ENCODE data around the gene TMEM81. TPM values are rescaled to one million over a fixed set of nuclear protein-coding genes. Genes with fewer than 3 reads are reported as not detected.

The TMEM81 gene
- total RNA-seq, 1 donor from 2014 or later: 5.4 TPM

DNA sequence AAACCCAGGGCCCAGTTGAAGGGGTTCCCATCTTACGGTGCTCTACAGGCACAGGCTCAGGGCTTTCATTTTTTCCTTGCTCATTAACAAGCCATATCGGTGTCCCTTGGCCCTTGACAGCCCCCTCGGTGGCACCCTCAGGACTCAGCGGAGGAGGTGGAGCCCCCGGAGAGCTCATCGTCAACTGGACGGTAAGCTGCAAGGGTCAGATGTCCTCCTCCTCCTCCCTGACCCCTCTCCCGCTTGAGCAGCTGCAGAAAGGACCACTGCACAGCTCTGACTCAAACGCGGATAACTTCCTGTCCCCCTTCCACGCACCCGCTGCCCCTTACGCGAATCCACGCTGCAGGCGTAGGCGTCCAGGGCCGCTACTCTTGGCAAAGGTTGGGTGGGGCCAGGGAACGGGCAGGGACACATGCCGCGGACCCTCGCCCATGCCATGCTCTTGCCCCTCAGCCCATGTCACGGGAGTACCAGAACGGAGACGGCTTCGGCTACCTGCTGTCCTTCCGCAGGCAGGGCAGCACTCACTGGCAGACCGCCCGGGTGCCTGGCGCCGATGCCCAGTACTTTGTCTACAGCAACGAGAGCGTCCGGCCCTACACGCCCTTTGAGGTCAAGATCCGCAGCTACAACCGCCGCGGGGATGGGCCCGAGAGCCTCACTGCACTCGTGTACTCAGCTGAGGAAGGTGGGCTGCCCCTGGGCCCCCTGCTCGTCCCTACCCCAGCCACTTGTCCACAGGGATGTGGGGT lies 14.7 kb downstream of the TMEM81 start:
- Mint-ChIP-seq H3K27me3 (ENCODE audit: low read depth) (no peaks in the 10 kb centered on the region), H3K4me3 (no peak overlapping the region), H3K27ac (ENCODE audit: unreplicated experiment) (no peak overlapping the region), H3K4me1 (peaks cover 4% of the 10 kb centered on the region), H3K36me3 (ENCODE audit: low read depth) (no peaks in the 10 kb centered on the region), H3K9me3 (no peaks in the 10 kb centered on the region)
- TF ChIP-seq, protein P1, sequence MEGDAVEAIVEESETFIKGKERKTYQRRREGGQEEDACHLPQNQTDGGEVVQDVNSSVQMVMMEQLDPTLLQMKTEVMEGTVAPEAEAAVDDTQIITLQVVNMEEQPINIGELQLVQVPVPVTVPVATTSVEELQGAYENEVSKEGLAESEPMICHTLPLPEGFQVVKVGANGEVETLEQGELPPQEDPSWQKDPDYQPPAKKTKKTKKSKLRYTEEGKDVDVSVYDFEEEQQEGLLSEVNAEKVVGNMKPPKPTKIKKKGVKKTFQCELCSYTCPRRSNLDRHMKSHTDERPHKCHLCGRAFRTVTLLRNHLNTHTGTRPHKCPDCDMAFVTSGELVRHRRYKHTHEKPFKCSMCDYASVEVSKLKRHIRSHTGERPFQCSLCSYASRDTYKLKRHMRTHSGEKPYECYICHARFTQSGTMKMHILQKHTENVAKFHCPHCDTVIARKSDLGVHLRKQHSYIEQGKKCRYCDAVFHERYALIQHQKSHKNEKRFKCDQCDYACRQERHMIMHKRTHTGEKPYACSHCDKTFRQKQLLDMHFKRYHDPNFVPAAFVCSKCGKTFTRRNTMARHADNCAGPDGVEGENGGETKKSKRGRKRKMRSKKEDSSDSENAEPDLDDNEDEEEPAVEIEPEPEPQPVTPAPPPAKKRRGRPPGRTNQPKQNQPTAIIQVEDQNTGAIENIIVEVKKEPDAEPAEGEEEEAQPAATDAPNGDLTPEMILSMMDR (conservative IDR thresholded peaks at IDR 0.05): no peak
- DNase-seq (ENCODE audit: low read depth, low spot score): no peak

GRCh38 chr1:205068457-205069040 lies 15.7 kb downstream of the TMEM81 start:
- no peaks in the 10 kb centered on the region for H3K36me3 Mint-ChIP-seq (ENCODE audit: low read depth)
- no peak overlapping the region for H3K4me3 Mint-ChIP-seq
- no peak for DNase-seq (ENCODE audit: low read depth, low spot score)
- peaks cover 8% of the 10 kb centered on the region for H3K4me1 Mint-ChIP-seq
- H3K27me3 Mint-ChIP-seq (ENCODE audit: low read depth): no peaks in the 10 kb centered on the region
- H3K9me3 Mint-ChIP-seq: no peaks in the 10 kb centered on the region
- H3K27ac Mint-ChIP-seq (ENCODE audit: unreplicated experiment): no peak overlapping the region
- TF ChIP-seq, protein P1 (conservative IDR thresholded peaks at IDR 0.05): no peak

DNA sequence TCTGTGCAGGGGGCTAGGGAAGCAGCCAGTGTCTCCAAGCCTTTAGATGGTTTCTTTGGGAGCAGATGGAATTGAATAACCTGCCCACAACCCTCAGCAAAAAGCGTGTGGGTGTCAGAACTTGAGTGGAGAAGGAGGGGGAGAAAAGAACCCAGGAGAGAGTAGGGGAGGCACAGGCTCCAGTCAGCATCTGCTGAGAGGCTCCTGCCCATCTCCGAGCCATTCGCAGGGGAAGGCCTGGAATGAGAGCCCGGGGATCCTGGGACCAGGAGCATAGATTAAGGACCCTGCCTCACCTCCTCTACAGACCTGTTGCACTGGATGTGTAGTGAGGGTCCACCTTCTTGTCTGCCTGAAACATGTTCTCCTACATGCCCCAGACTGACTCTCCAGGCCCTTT lies 16.3 kb downstream of the TMEM81 start:
- Mint-ChIP-seq H3K36me3 (ENCODE audit: low read depth) (no peaks in the 10 kb centered on the region), H3K27ac (ENCODE audit: unreplicated experiment) (no peak overlapping the region), H3K9me3 (no peaks in the 10 kb centered on the region), H3K4me3 (no peak overlapping the region), H3K27me3 (ENCODE audit: low read depth) (no peaks in the 10 kb centered on the region), H3K4me1 (peaks cover 8% of the 10 kb centered on the region)
- no peak for DNase-seq (ENCODE audit: low read depth, low spot score)
- TF ChIP-seq, protein P1 (conservative IDR thresholded peaks at IDR 0.05): no peak

DNA sequence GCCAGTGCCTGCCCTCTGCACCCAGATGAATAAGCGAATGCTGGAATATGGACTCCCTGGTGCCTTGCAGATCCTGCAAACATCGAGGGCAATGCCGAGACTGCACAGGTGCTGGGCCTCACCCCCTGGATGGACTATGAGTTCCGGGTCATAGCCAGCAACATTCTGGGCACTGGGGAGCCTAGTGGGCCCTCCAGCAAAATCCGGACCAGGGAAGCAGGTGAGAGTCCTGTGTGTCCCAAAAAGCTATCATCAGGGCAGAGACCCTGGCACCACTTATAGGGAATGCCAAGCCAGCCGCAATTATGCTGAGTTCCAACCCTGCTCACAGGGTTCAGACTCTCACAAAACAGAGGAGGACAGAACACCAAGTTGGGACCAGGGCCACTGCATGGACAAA lies 17.2 kb downstream of the TMEM81 start:
- DNase-seq (ENCODE audit: low read depth, low spot score): no peak

DNA sequence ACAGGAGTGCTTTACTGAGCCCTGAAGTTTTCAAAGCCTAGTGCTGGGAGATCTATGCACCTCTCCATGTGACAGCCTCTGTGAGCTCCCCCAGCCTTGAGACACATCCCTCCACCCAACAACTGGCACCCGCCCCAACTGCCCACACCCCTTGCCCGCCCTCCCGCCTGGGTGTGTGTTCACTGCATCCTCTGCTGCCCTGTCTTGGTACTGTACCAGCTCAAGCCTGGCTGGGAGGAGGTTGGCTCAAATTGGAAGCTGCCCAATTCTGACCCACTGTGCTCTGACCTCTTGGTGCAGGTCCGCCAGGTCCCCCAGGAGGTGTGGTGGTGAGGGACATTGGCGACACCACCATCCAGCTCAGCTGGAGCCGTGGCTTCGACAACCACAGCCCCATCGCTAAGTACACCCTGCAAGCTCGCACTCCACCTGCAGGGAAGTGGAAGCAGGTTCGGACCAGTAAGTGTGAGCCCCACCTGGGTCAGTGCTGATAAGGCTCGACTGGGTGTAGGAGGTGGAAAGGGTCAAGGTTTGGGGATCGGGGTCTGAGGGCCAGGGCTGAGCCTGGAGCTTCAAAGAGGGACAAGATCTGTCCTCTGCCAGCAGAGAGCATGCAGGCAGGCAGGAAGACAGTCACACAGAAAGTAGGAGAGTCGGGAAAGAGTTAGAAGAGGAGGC lies 18.0 kb downstream of the TMEM81 start:
- TF ChIP-seq, protein P1 (conservative IDR thresholded peaks at IDR 0.05): no peak
- H3K27me3 Mint-ChIP-seq (ENCODE audit: low read depth): no peaks in the 10 kb centered on the region
- H3K36me3 Mint-ChIP-seq (ENCODE audit: low read depth): no peaks in the 10 kb centered on the region
- peaks cover 15% of the 10 kb centered on the region for H3K4me1 Mint-ChIP-seq
- no peak for DNase-seq (ENCODE audit: low read depth, low spot score)
- H3K9me3 Mint-ChIP-seq: no peaks in the 10 kb centered on the region
- no peak overlapping the region for H3K27ac Mint-ChIP-seq (ENCODE audit: unreplicated experiment)
- no peak overlapping the region for H3K4me3 Mint-ChIP-seq

More for the DNA sequence above, 17.2 kb downstream of the TMEM81 start:
- TF ChIP-seq, protein P1 (conservative IDR thresholded peaks at IDR 0.05): no peak
- no peaks in the 10 kb centered on the region for H3K36me3 Mint-ChIP-seq (ENCODE audit: low read depth)
- H3K27ac Mint-ChIP-seq (ENCODE audit: unreplicated experiment): no peak overlapping the region
- no peak overlapping the region for H3K4me3 Mint-ChIP-seq
- no peaks in the 10 kb centered on the region for H3K27me3 Mint-ChIP-seq (ENCODE audit: low read depth)
- H3K4me1 Mint-ChIP-seq: peaks cover 8% of the 10 kb centered on the region
- H3K9me3 Mint-ChIP-seq: no peaks in the 10 kb centered on the region

Measured in neural crest cell (in vitro differentiated cells).